ENCODE data around the gene LAMA4. TPM values are rescaled to one million over a fixed set of nuclear protein-coding genes. Genes with fewer than 3 reads are reported as not detected.

LAMA4 gene
- total RNA-seq, 1 donor from 2014 or later, result 18.0 TPM

GRCh38 chr6:112288475-112288874 lies 34.1 kb upstream of the LAMA4 start:
- H3K27me3 Mint-ChIP-seq (ENCODE audit: low read depth), result peaks cover 27% of the 10 kb centered on the region
- no peak for DNase-seq (ENCODE audit: low read depth, low spot score)
- H3K4me1 Mint-ChIP-seq, result peaks cover 10% of the 10 kb centered on the region
- no peak overlapping the region for H3K4me3 Mint-ChIP-seq
- TF ChIP-seq CTCF (conservative IDR thresholded peaks at IDR 0.05), result no peak
- H3K9me3 Mint-ChIP-seq, result no peaks in the 10 kb centered on the region
- H3K27ac Mint-ChIP-seq (ENCODE audit: unreplicated experiment), result no peak overlapping the region
- no peaks in the 10 kb centered on the region for H3K36me3 Mint-ChIP-seq (ENCODE audit: low read depth)

- no peaks in the 10 kb centered on the region for H3K36me3 Mint-ChIP-seq (ENCODE audit: low read depth)
- no peak for DNase-seq (ENCODE audit: low read depth, low spot score)
- peaks cover 14% of the 10 kb centered on the region for H3K4me1 Mint-ChIP-seq
- peaks cover 34% of the 10 kb centered on the region for H3K27me3 Mint-ChIP-seq (ENCODE audit: low read depth)
- no peak overlapping the region for H3K27ac Mint-ChIP-seq (ENCODE audit: unreplicated experiment)
- H3K9me3 Mint-ChIP-seq, result no peaks in the 10 kb centered on the region
- no peak for TF ChIP-seq CTCF (conservative IDR thresholded peaks at IDR 0.05)
- H3K4me3 Mint-ChIP-seq, result no peak overlapping the region
Measured at GRCh38 chr6:112287577-112288225, 33.3 kb upstream of the LAMA4 start.

GRCh38 chr6:112286500-112287144 lies 32.3 kb upstream of the LAMA4 start:
- H3K36me3 Mint-ChIP-seq (ENCODE audit: low read depth), result no peaks in the 10 kb centered on the region
- peaks cover 21% of the 10 kb centered on the region for H3K4me1 Mint-ChIP-seq
- no peak for DNase-seq (ENCODE audit: low read depth, low spot score)
- H3K27me3 Mint-ChIP-seq (ENCODE audit: low read depth), result peaks cover 34% of the 10 kb centered on the region
- H3K27ac Mint-ChIP-seq (ENCODE audit: unreplicated experiment), result no peak overlapping the region
- no peak overlapping the region for H3K4me3 Mint-ChIP-seq
- TF ChIP-seq CTCF (conservative IDR thresholded peaks at IDR 0.05), result no peak
- no peaks in the 10 kb centered on the region for H3K9me3 Mint-ChIP-seq

GRCh38 chr6:112286010-112286409 lies 31.6 kb upstream of the LAMA4 start:
- no peak overlapping the region for H3K4me3 Mint-ChIP-seq
- peaks cover 23% of the 10 kb centered on the region for H3K4me1 Mint-ChIP-seq
- no peaks in the 10 kb centered on the region for H3K36me3 Mint-ChIP-seq (ENCODE audit: low read depth)
- H3K27me3 Mint-ChIP-seq (ENCODE audit: low read depth), result peaks cover 33% of the 10 kb centered on the region
- H3K9me3 Mint-ChIP-seq, result no peaks in the 10 kb centered on the region
- TF ChIP-seq CTCF (conservative IDR thresholded peaks at IDR 0.05), result no peak
- no peak for DNase-seq (ENCODE audit: low read depth, low spot score)
- no peak overlapping the region for H3K27ac Mint-ChIP-seq (ENCODE audit: unreplicated experiment)

- H3K9me3 Mint-ChIP-seq, result no peaks in the 10 kb centered on the region
- TF ChIP-seq CTCF (conservative IDR thresholded peaks at IDR 0.05), result no peak
- DNase-seq (ENCODE audit: low read depth, low spot score), result no peak
- peaks cover 29% of the 10 kb centered on the region for H3K4me1 Mint-ChIP-seq
- peaks cover 37% of the 10 kb centered on the region for H3K27me3 Mint-ChIP-seq (ENCODE audit: low read depth)
- no peak overlapping the region for H3K27ac Mint-ChIP-seq (ENCODE audit: unreplicated experiment)
- H3K36me3 Mint-ChIP-seq (ENCODE audit: low read depth), result no peaks in the 10 kb centered on the region
- no peak overlapping the region for H3K4me3 Mint-ChIP-seq
Measured at GRCh38 chr6:112284603-112285002, 30.2 kb upstream of the LAMA4 start.

Measured in neural crest cell (in vitro differentiated cells).